Calu3 (cell line): ENCODE results near the gene GARIN5A. TPM values are rescaled to one million over a fixed set of nuclear protein-coding genes. Genes with fewer than 3 reads are reported as not detected.

Experiments
- BruUV-seq: library from RNA; stranded (reverse); fragments of 400-500 nt; replicated peaks from 2 replicates; lab custom pipeline; 2021; lab: Mats Ljungman, UMichigan
- CTCF ChIA-PET: fragments of 300-600 bp; sonication (Branson Sonifier 250); formaldehyde crosslinking; loops from one replicate; lab custom pipeline; 2022; ENCODE audit warnings: antibody characterized with exemption; lab: Charles Lee
- DNase-seq: peaks from one replicate; pipeline ENCODE4 v3.0.0; 2022
- H3K27ac Mint-ChIP-seq: one replicate; pipeline ENCODE4 v1.8.0; 2022; ENCODE audit warnings: mixed read lengths; ENCODE audit not compliant: unreplicated experiment
- H3K27me3 Mint-ChIP-seq: one replicate; pipeline ENCODE4 v1.8.0; 2022; ENCODE audit warnings: mixed read lengths; ENCODE audit not compliant: unreplicated experiment
- H3K36me3 Mint-ChIP-seq: one replicate; pipeline ENCODE4 v1.8.0; 2022; ENCODE audit warnings: mild to moderate bottlenecking, moderate library complexity, mixed read lengths; ENCODE audit not compliant: insufficient read depth, unreplicated experiment
- H3K4me1 Mint-ChIP-seq: one replicate; pipeline ENCODE4 v1.8.0; 2022; ENCODE audit warnings: mild to moderate bottlenecking, low read depth, mixed read lengths; ENCODE audit not compliant: unreplicated experiment
- H3K4me3 Mint-ChIP-seq: one replicate; pipeline ENCODE4 v1.8.0; 2022; ENCODE audit warnings: mild to moderate bottlenecking, low read depth, moderate library complexity, mixed read lengths; ENCODE audit not compliant: unreplicated experiment
- H3K9me3 Mint-ChIP-seq: one replicate; pipeline ENCODE4 v1.8.0; 2022; ENCODE audit warnings: low read depth, mixed read lengths; ENCODE audit not compliant: unreplicated experiment
- intact Hi-C: fragments of 100-400 bp; cut with micrococcal nuclease; formaldehyde crosslinking; loops from one replicate; pipeline ENCODE4 v1.10.0; 2022; ENCODE audit not compliant: unreplicated experiment
- total RNA-seq: library from RNA; stranded (reverse); gene quantifications from 2 replicates; pipeline ENCODE4 v1.2.3, GENCODE V29; 2022
- TF ChIP-seq, protein P1 (sequence below): fragments of 200-600 bp; IDR thresholded peaks from one replicate; pipeline ENCODE4 v1.8.0; 2022; ENCODE audit warnings: antibody characterized with exemption; ENCODE audit not compliant: unreplicated experiment

GARIN5A gene
- total RNA-seq, 1 experiment from 2014 or later = 6.0 TPM

DNA sequence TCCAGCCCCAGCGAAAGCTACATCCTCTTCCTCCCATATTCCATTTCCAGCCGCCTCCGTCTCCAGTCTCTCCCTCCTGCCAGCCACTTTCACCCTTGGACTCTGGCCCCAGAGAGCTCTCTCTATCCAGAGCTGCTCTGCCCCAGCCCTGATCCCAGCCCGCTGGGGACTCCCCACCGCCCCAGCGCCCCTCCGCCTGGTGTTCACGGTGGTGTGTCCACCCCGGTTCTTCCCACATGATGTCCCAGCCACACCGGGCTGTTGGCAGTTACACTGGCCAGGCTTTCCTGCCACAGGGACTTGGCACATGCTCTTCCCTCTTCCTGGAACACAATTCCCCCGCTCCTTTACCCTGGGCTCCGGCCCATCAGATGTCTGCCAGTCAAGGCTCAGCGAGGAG is 11.6 kb downstream of the GARIN5A start:
- BruUV-seq = no TSS peak
- Mint-ChIP-seq H3K36me3 (peaks cover 3% of the 10 kb centered on the region), H3K9me3 (peaks cover 2% of the 10 kb centered on the region), H3K27me3 (peaks cover 54% of the 10 kb centered on the region), H3K27ac (no peak overlapping the region), H3K4me3 (no peak overlapping the region), H3K4me1 (peaks cover 7% of the 10 kb centered on the region)
- CTCF ChIA-PET = no interaction called here
- TF ChIP-seq, protein P1, sequence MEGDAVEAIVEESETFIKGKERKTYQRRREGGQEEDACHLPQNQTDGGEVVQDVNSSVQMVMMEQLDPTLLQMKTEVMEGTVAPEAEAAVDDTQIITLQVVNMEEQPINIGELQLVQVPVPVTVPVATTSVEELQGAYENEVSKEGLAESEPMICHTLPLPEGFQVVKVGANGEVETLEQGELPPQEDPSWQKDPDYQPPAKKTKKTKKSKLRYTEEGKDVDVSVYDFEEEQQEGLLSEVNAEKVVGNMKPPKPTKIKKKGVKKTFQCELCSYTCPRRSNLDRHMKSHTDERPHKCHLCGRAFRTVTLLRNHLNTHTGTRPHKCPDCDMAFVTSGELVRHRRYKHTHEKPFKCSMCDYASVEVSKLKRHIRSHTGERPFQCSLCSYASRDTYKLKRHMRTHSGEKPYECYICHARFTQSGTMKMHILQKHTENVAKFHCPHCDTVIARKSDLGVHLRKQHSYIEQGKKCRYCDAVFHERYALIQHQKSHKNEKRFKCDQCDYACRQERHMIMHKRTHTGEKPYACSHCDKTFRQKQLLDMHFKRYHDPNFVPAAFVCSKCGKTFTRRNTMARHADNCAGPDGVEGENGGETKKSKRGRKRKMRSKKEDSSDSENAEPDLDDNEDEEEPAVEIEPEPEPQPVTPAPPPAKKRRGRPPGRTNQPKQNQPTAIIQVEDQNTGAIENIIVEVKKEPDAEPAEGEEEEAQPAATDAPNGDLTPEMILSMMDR = no peak
- DNase-seq = no peak
- intact Hi-C loops = no loop called here

DNA sequence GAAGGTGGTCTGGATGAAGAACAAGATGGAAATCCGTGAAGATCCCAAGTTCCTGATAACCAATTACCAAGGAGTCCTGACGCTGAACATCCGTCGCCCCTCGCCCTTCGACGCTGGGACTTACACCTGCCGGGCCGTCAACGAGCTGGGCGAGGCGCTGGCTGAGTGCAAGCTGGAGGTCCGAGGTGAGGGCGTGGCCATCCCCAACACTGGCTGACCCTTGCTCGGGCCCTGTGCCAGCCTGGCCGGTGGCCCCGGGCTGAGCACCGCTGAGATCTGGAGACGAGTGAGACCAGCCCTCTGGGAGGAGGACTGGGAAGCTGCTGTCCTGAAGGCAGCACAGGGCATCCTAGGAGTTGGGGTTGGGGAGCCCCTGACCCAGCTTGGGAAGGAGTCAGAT is 12.3 kb downstream of the GARIN5A start:
- H3K36me3 Mint-ChIP-seq = peaks cover 3% of the 10 kb centered on the region
- peaks cover 57% of the 10 kb centered on the region for H3K27me3 Mint-ChIP-seq
- DNase-seq = no peak
- H3K27ac Mint-ChIP-seq = no peak overlapping the region
- H3K4me1 Mint-ChIP-seq = peaks cover 7% of the 10 kb centered on the region
- H3K9me3 Mint-ChIP-seq = peaks cover 2% of the 10 kb centered on the region
- no TSS peak for BruUV-seq
- CTCF ChIA-PET = interaction anchor here (0.7 kb wide), 1 partner anchor 21 kb away, joined by 3 read pairs; no protein-coding TSS in a partner anchor
- intact Hi-C loops = no loop called here
- H3K4me3 Mint-ChIP-seq = no peak overlapping the region
- TF ChIP-seq, protein P1 = no peak

DNA sequence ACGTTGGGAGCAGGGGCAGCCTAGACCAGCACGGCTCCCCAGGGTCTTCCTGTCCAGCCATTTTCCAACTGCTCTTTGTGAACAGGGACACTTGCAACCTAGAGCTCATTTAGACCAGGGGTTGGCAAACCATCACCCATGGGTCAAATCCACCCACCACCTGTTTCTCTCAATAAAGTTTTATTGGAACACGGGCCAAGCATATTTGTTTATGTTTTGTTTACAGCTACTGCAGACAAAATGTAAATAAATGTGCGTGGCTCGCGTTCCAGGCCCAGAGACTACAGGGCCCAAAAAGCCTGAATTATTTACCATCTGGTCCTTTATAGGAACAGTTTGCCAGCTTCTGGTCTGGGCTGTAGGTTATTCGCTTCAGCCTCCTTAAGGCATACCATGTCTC is 13.7 kb downstream of the GARIN5A start:
- CTCF ChIA-PET = interaction anchor here (1.0 kb wide), 1 partner anchor 94 kb away, joined by 5 read pairs; no protein-coding TSS in a partner anchor
- TF ChIP-seq, protein P1 = no peak
- BruUV-seq = no TSS peak
- Mint-ChIP-seq H3K27ac (no peak overlapping the region), H3K4me1 (peaks cover 7% of the 10 kb centered on the region), H3K36me3 (peaks cover 3% of the 10 kb centered on the region), H3K9me3 (peaks cover 2% of the 10 kb centered on the region), H3K27me3 (peaks cover 47% of the 10 kb centered on the region), H3K4me3 (no peak overlapping the region)
- DNase-seq = no peak
- intact Hi-C loops = no loop called here

DNA sequence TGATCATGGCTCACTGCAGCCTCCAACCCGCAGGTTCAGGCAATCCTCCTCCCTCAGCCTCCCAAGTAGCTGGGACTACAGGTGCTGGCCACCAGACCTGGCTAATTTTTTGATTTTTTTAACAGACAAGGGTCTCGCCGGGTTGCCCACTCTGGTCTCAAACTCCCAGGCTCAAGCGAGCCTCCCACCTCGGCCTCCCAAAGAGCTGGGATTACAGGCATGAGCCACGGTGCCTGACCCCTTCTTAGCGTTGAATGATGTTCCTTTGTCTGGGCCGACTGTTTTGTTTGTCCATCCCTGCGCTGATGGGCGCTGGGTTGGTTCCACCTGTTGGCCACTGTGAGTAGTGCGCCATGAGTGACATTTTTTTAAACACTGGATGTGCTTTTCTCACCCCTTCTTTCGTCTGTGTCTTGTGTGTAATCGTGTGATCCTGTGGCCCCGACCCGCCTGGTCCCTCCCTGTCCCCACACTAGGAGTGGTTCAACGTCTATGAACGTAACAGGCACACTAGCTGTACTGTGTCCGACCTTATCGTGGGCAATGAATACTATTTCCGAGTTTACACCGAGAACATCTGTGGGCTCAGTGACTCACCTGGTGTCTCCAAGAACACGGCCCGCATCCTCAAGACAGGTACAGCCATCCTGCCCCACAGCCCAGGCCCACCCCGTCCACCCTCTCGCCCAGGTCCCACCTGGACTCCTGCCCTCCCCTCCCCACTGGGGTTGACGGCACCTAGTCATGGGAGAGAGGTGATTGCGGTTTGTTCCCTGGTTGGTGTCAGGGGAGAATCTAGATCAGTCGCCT is 15.4 kb downstream of the GARIN5A start:
- TF ChIP-seq, protein P1 = peak; percentile 89
- DNase-seq = peak; percentile 75
- BruUV-seq = no TSS peak
- no peak overlapping the region for H3K27ac Mint-ChIP-seq
- H3K4me3 Mint-ChIP-seq = no peak overlapping the region
- peaks cover 51% of the 10 kb centered on the region for H3K27me3 Mint-ChIP-seq
- peaks cover 3% of the 10 kb centered on the region for H3K36me3 Mint-ChIP-seq
- H3K9me3 Mint-ChIP-seq = peaks cover 2% of the 10 kb centered on the region
- peaks cover 7% of the 10 kb centered on the region for H3K4me1 Mint-ChIP-seq
- CTCF ChIA-PET = interaction anchor here (1.3 to 1.5 kb wide), 2 partner anchors 92 to 104 kb away, joined by 7 to 9 read pairs; no protein-coding TSS in a partner anchor
- intact Hi-C loops = loop anchor here (2.0 kb wide), 1 partner anchor 92 kb away; no protein-coding TSS in a partner anchor
